Tibial artery (tissue), 4 donors: ENCODE measurements around the gene IL9R.
"Not testable (repeated sequence)": the region's sequence is repeated elsewhere in the genome, so short reads cannot be mapped to it uniquely, and the experiment has no call there.

Experiments used
- DNase-seq, 2 donors: peaks; one replicate each; pipeline ENCODE4 v3.0.0-alpha.2; 2019
- H3K27ac ChIP-seq, 2 donors: fragments of 200-600 bp; sonication (generic) in 1 of 2; 1 replicate in 1 of 2; 2 replicates in 1 of 2; pipeline ENCODE4 v1.5.1; 2018 to 2019; ENCODE audit warnings: mild to moderate bottlenecking in 1 of 2
- H3K27me3 ChIP-seq, 2 donors: fragments of 200-600 bp; sonication (generic) in 1 of 2; one replicate each; pipeline versions ENCODE4 v1.5.1 to v1.6.0; 2016 to 2019
- H3K36me3 ChIP-seq, 3 donors: fragments of 200-600 bp; sonication (generic) in 2 of 3; one replicate each; pipeline ENCODE4 v1.5.1; 2016 to 2019; ENCODE audit warnings: mild to moderate bottlenecking in 2 of 3
- H3K4me1 ChIP-seq, 4 donors: fragments of 200-600 bp; sonication (generic) in 2 of 4; 1 replicate in 3 of 4; 2 replicates in 1 of 4; pipeline ENCODE4 v1.5.1; 2016 to 2019
- H3K4me3 ChIP-seq, 2 donors: fragments of 200-600 bp; sonication (generic) in 1 of 2; 1 replicate in 1 of 2; 2 replicates in 1 of 2; pipeline ENCODE4 v1.5.1; 2018 to 2019; ENCODE audit warnings: mild to moderate bottlenecking in 2 of 2
- H3K9me3 ChIP-seq, 3 donors: fragments of 200-600 bp; sonication (generic) in 1 of 3; one replicate each; pipeline ENCODE4 v1.5.1; 2016 to 2019
- intact Hi-C: fragments of 100-400 bp; cut with DNase I; formaldehyde crosslinking; loops from one replicate; pipeline ENCODE4 v1.15.0; 2023; ENCODE audit warnings: low total_unique reads

The IL9R gene

GRCh38 chrX:156024949-156025492 lies 27.5 kb downstream of the IL9R start:
- H3K9me3 ChIP-seq, H3K27me3 ChIP-seq, H3K36me3 ChIP-seq, H3K27ac ChIP-seq, H3K4me3 ChIP-seq, H3K4me1 ChIP-seq, intact Hi-C loops, DNase-seq: not testable (repeated sequence)

DNA sequence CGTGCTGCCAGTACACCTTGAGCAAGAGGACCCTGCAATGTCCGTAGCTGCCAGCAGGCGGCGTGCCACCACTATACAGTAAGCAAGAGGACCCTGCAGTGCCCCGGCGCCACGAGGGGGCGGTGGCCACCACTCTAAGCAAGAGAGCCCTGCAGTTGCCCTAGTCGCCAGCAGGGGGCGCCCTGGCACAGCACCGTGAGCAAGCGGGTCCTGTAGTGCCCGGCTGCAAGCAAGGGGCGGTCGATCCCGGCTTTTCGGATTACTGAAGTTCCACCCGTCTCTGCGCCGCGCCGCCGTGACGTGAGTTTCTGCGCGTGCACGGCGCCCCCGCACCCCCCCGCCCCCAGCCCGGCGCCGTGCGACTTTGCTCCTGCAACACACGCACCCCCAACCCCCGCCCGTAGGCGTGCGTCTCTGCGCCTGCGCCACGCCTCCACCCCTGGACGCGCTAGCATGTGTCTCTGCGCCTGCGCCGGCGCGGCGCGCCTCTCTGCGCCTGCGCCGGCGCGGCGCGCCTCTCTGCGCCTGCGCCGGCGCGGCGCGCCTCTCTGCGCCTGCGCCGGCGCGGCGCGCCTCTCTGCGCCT lies 31.2 kb downstream of the IL9R start:
- H3K9me3 ChIP-seq, DNase-seq, intact Hi-C loops, H3K27ac ChIP-seq, H3K4me3 ChIP-seq, H3K36me3 ChIP-seq, H3K4me1 ChIP-seq, H3K27me3 ChIP-seq: not testable (repeated sequence)

DNA sequence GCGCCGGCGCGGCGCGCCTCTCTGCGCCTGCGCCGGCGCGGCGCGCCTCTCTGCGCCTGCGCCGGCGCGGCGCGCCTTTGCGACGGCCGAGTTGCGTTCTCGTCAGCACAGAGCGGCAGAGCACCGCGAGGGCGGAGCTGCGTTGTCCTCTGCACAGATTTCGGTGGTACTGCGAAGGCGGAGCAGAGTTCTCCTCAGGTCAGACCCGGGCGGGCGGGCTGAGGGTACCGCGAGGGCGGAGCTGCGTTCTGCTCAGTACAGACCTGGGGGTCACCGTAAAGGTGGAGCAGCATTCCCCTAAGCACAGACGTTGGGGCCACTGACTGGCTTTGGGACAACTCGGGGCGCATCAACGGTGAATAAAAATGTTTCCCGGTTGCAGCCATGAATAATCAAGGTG lies 31.8 kb downstream of the IL9R start:
- DNase-seq, H3K4me1 ChIP-seq, H3K36me3 ChIP-seq, intact Hi-C loops, H3K4me3 ChIP-seq, H3K9me3 ChIP-seq, H3K27ac ChIP-seq, H3K27me3 ChIP-seq: not testable (repeated sequence)

GRCh38 chrX:156029707-156030442 lies 32.4 kb downstream of the IL9R start:
- intact Hi-C loops, H3K4me3 ChIP-seq, H3K27ac ChIP-seq, H3K36me3 ChIP-seq, H3K27me3 ChIP-seq, H3K9me3 ChIP-seq, H3K4me1 ChIP-seq, DNase-seq: not testable (repeated sequence)

DNA sequence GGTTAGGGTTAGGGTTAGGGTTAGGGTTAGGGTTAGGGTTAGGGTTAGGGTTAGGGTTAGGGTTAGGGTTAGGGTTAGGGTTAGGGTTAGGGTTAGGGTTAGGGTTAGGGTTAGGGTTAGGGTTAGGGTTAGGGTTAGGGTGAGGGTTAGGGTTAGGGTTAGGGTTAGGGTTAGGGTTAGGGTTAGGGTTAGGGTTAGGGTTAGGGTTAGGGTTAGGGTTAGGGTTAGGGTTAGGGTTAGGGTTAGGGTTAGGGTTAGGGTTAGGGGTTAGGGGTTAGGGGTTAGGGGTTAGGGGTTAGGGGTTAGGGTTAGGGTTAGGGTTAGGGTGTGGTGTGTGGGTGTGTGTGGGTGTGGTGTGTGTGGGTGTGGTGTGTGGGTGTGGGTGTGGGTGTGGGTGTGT lies 33.0 kb downstream of the IL9R start:
- H3K36me3 ChIP-seq, DNase-seq, H3K27ac ChIP-seq, intact Hi-C loops, H3K27me3 ChIP-seq, H3K4me1 ChIP-seq, H3K4me3 ChIP-seq, H3K9me3 ChIP-seq: not testable (repeated sequence)
